ENCODE measurements around the gene PUS1. TPM values are rescaled to one million over a fixed set of nuclear protein-coding genes. Genes with fewer than 3 reads are reported as not detected.

PUS1 gene
- total and polyA plus RNA-seq, 9 of the 15 experiments (the other 6 are each of a cell fraction or from before 2014, with no cell fraction given), result 1.9 to 90.8 (median 30.0) TPM

DNA sequence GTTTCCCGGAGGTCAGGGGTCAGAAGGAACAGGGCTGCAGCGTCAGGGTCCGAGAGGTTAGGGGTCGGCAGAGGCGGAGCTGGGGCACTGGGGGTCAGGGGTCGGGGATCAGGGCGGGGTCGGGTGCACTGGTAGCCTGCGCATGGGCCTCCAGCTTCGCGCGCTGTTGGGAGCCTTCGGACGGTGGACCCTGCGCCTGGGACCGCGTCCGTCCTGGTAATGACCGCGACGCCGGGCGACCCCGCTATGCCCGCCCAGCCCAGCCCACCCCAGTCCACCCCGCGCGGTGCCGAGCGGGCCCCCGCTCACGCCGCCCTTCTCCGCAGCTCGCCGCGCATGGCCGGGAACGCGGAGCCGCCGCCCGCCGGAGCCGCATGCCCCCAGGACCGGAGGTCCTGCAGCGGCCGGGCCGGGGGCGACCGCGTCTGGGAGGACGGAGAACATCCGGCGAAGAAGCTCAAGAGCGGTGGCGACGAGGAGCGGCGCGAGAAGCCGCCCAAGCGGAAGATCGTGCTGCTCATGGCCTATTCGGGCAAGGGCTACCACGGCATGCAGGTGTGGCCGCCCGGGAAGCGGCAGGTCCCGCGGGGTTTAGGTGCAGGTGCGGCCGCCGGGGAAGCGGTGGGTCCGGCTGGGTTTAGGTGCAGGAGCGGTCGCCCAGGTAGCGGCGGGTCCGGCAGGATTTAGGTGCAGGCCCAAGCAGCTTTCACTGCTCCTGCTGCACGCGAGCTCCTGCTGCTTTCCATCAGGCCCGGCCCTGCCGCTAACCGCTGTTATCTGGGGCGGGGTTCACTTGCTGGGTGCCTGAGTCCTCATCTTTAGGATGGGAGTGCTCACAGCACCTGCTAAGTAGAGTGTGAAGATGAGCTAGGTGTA is 743 bp downstream of the PUS1 start (continued):
- TF ChIP-seq THRA (IDR thresholded peaks at IDR 0.05) (no peak), HNRNPH1 (optimal IDR thresholded peaks at IDR 0.05; ENCODE audit: low read depth, low read length) (no peak), SIN3A (IDR thresholded peaks at IDR 0.05; ENCODE audit: borderline replicate concordance in 2 of 2, control insufficient read depth in 1 of 2, low read depth in 2 of 2, low read length in 2 of 2) (0 out of 4 replicates have a peak, but pooled peaks of 1 of the 2 experiments have one; percentile 35), TEAD1 (CRISPR knock-in tag; IDR thresholded peaks at IDR 0.05) (no peak), SRSF9 (IDR thresholded peaks at IDR 0.05; ENCODE audit: borderline replicate concordance, low read depth, low read length) (no peak), POLR3G (IDR thresholded peaks at IDR 0.05; ENCODE audit: extremely low read depth, insufficient read length, insufficient replicate concordance) (no peak), MAFK (IDR thresholded peaks at IDR 0.05; ENCODE audit: low read length) (no peak), PRMT5 (CRISPR knock-in tag; IDR thresholded peaks at IDR 0.05) (no peak), NUFIP1 (IDR thresholded peaks at IDR 0.05; ENCODE audit: partially characterized antibody) (no peak), ZNF57 (CRISPR knock-in tag; IDR thresholded peaks at IDR 0.05) (no peak), POLR2G (IDR thresholded peaks at IDR 0.05; ENCODE audit: low read depth, low read length) (peak; percentile 56), TAF15 (IDR thresholded peaks at IDR 0.05; ENCODE audit: low read depth, low read length) (no peak), ELF4 (CRISPR knock-in tag; IDR thresholded peaks at IDR 0.05) (no peak), ATF1 (CRISPR knock-in tag; IDR thresholded peaks at IDR 0.05) (no peak), ATF1 (tag; IDR thresholded peaks at IDR 0.05) (no peak)
- TF ChIP-seq, protein P1, sequence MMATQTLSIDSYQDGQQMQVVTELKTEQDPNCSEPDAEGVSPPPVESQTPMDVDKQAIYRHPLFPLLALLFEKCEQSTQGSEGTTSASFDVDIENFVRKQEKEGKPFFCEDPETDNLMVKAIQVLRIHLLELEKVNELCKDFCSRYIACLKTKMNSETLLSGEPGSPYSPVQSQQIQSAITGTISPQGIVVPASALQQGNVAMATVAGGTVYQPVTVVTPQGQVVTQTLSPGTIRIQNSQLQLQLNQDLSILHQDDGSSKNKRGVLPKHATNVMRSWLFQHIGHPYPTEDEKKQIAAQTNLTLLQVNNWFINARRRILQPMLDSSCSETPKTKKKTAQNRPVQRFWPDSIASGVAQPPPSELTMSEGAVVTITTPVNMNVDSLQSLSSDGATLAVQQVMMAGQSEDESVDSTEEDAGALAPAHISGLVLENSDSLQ (IDR thresholded peaks at IDR 0.05), result no peak
- TF ChIP-seq, protein P2, sequence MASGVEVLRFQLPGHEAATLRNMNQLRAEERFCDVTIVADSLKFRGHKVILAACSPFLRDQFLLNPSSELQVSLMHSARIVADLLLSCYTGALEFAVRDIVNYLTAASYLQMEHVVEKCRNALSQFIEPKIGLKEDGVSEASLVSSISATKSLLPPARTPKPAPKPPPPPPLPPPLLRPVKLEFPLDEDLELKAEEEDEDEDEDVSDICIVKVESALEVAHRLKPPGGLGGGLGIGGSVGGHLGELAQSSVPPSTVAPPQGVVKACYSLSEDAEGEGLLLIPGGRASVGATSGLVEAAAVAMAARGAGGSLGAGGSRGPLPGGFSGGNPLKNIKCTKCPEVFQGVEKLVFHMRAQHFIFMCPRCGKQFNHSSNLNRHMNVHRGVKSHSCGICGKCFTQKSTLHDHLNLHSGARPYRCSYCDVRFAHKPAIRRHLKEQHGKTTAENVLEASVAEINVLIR (CRISPR knock-in tag; IDR thresholded peaks at IDR 0.05), result no peak
- TF ChIP-seq, protein P3, sequence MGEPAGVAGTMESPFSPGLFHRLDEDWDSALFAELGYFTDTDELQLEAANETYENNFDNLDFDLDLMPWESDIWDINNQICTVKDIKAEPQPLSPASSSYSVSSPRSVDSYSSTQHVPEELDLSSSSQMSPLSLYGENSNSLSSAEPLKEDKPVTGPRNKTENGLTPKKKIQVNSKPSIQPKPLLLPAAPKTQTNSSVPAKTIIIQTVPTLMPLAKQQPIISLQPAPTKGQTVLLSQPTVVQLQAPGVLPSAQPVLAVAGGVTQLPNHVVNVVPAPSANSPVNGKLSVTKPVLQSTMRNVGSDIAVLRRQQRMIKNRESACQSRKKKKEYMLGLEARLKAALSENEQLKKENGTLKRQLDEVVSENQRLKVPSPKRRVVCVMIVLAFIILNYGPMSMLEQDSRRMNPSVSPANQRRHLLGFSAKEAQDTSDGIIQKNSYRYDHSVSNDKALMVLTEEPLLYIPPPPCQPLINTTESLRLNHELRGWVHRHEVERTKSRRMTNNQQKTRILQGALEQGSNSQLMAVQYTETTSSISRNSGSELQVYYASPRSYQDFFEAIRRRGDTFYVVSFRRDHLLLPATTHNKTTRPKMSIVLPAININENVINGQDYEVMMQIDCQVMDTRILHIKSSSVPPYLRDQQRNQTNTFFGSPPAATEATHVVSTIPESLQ (CRISPR knock-in tag; IDR thresholded peaks at IDR 0.05), result no peak; the same call in 1 of the 2 replicates
- TF ChIP-seq, protein P4, sequence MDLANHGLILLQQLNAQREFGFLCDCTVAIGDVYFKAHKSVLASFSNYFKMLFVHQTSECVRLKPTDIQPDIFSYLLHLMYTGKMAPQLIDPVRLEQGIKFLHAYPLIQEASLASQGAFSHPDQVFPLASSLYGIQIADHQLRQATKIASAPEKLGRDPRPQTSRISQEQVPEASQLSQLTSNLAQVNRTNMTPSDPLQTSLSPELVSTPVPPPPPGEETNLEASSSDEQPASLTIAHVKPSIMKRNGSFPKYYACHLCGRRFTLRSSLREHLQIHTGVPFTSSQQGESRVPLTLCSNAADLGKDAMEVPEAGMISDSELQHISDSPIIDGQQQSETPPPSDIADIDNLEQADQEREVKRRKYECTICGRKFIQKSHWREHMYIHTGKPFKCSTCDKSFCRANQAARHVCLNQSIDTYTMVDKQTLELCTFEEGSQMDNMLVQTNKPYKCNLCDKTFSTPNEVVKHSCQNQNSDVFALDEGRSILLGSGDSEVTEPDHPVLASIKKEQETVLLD (IDR thresholded peaks at IDR 0.05), result no peak
